ENCODE measurements around the gene ZNF511.

The ZNF511 gene

DNA sequence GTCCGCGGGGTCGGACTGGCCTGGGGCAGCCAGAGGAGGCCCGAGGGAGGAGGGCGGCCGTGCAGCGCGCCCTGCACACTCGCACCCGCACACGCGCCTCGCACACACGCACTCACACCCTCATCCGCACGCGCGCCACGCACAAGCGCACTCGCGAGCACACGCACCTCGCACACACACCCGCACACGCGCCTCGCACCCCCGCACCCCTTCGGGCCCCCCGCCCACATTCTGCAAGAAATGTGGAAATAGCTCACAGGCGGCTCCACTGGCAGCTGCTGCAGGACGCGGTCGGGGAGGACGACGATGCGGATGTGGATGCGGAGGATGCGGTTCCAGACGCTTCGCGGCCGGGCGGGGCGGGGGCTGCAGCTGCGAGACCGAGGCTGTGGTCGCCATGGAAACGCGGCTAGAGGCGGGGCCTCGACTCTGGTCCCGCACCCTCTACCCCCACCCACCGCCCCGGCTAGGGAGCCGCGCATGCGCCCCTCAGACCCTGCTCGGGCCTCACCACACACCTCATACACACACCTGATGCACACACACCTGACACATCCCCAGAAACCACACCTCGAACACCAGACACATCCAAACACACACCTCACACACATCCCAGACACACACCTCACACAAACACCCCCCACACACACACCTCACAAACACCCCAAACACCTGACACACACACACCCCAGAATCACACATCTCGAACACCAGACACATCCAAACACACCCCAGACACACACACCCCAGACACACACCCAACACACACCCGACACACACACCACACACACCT, 28.1 kb downstream of the ZNF511 start, which contains the start of gene CALY:
TSS of gene CALY (minus strand) at position 320 of the 793 bp plus-strand sequence. CDS start 7,907 bp downstream, outside the sequence.
- peak; percentile 40 for DNase-seq

DNA sequence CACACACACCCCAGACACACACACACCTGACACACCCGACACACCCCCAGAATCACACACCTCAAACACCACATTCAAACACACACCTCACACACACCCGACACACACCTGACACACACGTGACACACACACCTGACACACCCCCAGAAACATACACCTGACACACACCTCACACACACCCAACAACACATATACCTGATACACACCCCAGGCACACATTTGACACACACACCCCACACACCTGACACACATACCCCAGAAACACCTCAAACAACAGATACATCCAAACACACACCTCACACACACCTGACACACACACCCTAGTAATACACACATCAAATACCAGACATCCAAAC, 28.6 kb downstream of the ZNF511 start:
- DNase-seq: no peak

DNA sequence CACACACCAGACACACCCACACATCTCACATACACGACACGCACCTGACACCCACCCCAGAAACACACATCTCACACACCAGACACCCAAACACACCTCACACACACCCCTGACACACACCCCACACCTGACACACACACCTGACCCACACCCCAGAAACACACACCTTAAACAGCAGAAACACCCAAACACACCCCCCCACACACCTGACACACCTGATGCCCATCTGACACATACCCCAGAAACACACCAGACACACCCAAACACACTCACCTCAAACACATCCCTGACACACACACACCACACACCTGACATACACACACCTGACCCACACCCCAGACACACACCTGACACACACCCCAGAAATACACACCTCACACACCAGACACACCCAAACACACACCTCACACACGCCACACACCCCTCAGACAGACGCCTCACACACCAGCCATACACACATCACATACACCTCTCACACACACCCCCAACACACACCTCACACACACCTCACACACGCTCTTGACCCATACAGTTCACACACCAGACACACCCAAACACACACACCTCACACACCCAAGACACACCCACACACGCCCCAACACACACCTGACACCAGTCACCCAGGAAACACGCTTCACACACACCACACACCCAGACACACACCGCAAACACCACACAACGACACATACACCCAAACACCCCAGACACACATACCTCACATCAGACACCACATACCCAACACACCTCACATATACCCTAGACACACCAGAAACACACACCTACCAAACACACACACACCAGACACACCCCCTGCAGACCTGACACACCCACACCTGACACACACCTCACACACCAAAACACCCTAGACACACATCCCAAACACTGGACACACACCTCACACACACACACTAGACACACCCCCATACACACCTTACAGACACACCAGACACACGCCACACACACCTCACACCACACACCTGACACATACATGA, 29.7 kb downstream of the ZNF511 start:
- no peak for DNase-seq

DNA sequence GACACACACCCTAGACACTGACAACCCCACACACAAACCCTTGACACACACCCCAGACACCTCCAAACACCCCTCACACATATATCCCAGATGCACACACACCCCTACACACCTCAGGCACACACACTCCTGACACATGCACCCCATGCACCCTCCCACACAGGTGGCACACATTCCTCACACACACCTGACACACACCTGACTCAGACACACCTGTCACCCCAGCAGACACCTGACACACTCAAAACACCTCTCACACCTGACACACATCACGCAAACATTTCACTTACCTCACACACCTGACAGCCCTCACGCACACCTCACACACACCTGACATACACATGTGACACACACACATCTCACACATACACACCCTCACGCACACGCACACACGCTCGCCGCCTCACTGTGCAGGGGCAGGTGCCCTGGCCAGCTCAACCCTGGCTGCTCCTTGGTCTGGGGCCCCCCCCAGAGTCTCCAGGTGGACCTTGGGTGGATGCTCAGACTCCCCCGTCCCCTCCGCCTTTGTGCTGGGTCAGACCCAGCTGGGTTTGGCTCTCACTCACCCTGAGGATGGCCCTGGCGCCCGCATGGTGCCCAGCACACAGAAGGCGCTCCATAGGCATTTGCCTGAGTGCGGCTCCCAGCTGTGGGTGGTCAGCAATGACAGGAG, 31.1 kb downstream of the ZNF511 start:
- no peak for DNase-seq

DNA sequence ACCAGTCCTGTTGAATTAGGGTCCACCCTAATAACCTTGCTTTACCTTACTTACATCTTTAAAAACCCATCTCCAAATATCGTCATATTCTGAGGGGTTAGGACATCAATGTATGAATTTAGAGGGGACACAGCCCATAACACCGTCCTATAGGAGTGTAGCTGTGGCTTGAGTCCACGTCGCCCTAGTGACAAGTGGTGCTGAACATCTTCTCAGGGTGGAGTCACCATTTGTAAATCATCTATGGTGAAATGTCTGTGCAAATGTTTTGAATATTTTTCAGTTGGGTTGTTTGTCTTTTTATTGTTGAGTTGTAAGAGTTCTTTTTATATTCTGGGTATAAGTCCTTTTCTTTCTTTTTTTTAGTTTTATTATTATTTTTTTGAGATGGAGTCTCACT, 33.3 kb downstream of the ZNF511 start:
- DNase-seq: no peak

DNA sequence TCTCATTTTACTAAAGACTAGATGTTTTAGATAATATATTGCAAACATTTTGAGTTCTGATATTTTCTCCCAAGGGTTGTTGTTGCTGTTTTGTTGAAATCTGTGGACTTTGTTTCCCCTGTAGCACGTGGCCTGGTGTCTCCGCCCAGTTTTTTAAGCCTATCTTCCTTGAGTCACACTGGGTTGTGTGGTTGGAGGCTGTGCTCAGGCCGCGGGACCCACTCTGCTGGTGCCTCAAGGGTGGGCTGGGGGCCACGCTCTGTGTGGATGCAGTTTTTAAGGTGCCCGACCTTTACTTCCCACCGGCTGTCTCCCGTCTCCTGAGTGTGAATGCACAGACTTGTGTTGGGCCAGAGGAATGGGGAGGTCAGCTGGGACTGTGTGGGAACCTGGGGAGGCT, 34.2 kb downstream of the ZNF511 start:
- DNase-seq: no peak

DNA sequence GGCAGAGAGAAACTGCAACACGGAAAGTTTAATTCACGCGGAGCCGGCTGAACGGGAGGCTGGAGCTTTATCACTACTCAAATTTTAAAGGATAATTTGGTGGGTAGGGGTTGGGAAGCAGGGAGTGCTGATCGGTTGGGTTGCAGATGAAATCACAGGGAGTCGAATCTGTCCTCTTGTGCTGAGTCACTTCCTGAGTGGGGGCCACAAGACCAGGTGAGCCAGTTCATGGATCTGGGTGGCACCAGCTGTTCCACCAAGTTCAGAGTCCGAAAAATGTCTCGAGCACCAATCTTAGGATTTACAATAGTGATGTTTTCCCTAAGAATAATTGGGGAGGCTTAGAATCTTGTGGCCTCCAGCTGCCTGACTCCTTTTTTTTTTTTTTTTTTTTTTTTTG, 34.8 kb downstream of the ZNF511 start:
- DNase-seq: no peak

DNA sequence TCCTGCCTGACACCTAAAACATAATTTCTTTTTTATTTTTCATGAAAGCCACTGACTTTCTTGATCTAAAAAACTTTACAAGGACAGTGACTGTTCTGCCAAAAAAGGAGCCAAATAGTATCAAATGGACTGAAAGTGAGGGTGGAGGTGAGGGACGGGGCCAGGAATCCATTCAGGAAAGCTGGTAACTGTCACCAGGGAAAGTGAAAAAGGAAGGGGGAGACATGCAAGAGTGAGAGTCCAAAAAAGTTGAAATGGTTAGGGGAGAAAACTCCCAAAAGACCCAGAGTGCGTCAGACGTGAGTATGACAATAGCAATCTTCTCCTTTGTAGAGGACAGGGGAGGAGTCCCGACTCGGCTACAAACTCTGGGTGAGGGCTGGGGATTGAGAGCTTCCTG, 35.5 kb downstream of the ZNF511 start:
- no peak for DNase-seq

DNA sequence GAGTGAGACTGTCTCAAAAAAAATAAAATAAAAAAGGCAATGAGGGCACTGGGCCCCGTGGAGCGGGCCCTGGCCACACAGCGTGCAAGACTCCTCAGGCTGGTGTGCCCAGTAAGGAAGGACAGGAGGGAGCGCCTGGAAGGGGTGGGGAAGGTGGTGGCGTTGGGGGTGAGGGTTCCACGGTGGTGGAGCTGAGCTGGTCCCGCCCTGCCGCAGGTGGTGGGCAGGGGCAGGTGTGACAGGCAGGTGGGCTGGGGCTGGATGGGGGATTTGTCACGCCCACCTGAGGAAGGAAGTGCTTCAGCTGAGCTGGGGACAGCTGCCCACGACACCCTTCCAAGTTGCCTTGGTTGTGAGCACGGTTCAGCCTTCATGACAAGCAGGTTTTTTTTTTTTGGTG, 37.7 kb downstream of the ZNF511 start:
- DNase-seq: no peak

DNA sequence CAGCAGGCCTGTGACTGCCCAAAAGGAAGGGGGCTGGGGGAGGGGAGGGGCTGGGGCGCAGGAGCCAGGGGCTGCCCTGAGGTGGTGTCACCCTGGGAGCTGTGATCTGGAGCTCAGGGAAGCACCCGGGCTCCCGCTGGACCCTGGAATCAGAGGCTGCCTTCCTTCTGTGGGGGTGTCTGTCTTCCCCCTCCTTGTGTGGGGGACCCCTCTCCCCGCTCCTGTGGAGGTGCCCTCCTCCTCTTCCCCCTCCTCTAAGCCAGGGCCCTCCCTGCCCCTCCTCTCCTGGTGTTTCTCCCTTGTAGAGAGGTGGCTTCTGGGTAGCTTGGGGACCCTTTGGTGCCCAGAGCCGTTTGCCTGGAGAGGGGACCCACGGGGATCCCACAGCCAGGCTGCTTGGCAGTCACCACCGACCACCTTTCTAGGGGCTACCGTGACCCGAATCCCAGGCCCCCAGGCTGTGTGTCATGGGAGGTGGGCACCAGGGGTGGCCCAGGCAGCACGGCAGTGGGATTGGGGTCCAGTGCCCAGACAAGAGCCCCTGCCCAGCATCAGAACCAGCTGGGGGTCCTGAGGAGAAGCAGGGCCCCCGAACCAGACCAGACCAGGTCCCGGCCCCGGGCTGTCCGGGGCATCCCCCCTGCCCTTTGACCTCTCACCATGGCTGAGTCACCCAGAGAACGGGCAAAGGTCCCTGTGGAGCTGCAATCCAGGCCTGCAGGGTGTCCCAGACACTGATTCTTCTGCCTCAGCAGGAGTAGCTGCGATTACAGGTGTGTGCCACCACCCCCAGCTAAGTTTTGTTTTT, 39.2 kb downstream of the ZNF511 start:
- no peak for DNase-seq

DNA sequence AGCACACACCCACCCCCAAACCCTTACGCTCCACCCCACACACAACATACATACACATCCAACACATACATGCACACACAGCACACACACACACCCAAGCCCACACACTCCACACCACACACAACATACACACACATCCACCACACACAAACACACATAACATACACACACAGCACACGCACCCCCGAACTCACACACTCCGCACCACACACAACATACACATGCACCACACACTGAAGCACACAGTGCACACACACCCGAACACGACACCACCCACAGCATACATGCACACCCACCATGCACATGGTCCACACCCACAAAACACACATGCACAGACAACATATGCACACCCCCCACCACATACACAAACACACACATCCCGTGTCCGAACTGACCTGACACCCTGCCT, 40.5 kb downstream of the ZNF511 start:
- DNase-seq: no peak

DNA sequence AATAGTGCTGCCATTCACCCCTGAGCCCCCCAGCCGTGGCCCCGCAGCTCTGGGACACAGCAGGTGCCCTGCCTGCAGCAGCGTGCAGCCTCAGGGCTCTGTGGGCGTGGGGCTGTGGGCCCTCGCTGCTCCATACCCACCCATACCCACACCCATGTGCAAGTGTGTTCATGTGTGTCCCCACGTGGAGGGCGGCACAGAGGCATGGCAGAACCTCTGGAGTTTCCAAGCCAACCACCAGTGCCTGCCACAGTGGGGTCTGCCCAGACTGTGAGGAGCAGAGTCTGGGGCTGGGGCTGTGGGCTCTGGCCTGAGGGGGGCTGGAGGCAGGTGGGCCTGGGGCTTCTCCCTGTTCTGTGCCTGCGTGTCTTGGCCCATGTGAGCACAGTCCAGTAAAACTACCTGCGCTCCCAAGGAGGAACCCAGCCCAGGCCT, 40.9 kb downstream of the ZNF511 start:
- no peak for DNase-seq

DNA sequence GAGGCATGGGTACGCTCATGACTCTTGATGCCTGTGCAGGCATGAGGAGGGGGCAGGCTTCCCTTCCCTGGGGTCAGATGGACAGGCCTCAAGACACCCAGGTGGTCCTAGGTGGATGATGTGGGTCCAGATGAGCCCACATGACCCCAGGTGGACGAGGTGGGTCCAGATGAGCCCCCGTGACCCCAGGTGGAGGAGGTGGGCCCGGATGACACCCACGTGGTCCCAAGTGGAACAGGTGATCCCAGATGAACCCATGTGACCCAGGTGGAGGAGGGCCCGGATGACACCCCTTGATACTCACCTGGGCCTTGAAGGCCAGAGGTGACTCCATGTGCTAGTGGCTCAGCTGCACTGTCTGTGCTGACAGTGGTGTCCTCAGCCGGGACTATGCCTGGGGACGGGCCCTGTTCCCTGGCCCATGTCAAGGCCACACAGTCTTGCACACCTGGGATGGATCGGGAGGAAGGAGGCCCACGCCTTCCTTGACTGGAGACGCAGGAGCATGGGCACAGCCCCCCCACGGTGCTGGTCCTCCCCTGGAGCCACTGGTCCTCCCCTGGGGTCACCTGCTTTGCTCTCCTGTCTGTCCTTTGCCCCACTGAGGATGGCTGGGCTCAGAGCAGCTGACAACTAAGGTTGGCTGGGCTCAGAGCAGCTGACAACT, 41.7 kb downstream of the ZNF511 start:
- no peak for DNase-seq

DNA sequence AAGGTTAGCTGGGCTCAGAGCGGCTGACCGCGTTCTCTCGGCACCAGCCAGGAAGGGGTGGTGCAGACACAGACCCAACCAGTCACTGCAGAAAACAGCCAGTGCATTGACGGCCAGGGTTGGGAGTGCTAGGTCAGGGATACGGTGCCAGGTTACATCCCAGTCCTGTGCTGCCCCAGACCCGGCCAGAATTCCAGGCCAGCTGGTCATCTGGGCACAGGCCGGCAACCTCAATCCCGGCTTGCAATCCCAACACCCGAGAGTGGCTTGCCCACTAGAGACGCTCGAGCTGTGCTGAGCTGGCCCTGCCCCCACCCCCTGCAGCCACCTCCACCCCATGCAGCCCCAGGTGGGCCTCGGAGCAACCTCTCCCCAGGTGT, 42.2 kb downstream of the ZNF511 start:
- no peak for DNase-seq

DNA sequence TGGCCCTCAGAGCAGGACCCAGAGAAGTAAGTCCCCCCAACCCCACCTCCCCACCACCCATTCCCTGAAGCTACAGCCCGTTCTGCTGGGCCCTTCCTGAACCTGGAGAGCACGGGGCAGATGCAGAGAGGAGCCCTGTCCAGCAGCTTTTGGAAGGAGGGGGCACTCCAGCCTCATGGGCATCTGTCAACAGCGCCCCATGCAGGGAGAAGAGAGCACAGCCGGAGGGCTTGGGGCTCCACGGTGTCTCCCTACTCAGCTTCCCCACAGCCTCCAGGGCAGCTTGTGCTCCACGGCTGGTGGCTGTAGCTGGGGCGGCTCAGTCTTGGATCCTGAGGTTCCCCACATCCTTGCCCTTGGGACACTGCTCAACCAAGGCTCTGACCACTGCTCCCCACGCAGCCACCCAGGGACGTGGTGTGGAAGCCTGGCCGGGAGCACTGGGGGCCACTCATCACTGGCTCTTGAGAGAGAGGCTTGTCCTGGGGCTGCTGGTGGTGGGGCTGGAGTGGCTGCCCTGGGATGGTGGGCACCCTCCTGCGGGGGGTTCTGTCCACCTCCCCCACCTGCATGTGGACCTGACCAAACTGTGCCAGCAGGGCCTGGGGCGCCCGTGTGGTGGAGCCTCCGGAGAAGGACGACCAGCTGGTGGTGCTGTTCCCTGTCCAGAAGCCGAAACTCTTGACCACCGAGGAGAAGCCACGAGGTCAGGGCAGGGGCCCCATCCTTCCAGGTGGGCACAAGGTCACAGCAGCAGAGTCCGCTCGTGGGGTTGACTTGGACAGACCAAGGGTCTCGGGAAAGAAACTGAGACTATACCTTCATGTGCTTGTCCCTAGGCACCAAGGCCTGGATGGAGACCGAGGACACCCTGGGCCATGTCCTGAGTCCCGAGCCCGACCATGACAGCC, 42.9 kb downstream of the ZNF511 start:
- no peak for DNase-seq

DNA sequence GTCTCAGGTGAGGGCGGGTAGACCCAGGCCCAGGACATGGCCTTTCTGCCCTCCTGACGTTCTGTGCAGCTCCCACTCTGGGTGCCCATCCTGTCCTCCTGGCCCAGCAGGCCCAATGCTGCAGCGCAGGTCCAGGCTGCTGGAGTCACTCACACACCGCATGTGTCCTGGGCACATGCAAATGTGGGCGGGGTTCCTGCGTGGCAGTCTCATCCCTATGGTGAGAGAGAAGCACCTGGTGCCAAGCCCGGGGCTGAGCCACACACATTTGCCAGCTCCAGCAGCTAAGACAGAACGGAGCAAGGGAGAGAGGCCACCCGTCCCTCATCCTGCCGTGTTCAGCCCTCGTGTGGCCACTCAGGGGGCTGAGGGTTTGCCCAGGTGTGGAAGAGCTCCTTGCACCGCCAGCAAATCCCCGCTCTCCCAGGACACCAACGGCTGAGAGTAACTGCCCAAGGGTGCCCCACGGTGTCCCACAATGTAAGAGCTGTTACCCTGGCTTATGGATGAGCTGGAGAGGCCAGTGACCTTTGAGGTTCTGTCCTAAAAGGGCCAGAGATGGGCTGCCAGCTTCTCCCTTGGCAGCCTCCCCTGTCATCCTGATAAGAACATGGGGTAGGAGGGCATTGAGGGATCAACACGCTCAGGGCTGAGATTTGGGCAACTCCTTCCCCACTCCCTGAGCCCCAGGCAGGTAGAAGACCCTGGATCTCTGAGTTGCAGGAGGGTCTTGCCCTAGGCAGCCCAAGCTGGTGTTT, 44.7 kb downstream of the ZNF511 start:
- no peak for DNase-seq

DNA sequence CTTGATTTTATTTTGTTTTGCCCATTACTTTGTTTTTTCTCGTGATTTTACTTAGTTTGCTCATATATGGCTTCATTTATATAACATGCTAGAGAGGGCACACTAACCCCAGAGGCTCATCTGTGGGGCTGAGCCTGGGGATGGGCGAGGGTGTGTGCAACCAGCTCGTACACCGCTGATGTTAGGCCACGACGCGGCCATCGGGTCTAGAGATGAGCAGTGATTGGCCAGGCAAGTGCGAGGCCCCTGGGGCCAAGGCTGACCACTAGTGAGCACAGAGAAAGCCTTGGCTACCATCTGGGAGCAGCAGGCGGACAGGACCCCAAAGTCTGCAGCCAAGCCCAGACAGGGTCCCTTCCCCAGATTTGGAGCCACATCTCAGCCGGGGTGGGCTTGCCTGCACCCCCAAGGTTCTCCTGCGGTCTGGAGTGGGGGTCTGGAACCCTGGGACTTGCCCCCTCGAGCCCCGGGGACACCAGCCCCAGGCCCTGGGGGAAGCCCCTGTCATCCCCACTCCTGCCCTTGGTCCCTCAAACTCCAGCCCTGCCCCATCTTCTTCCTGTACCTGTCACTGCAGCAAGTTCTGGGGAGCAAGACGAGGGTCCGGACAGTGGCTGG, 45.4 kb downstream of the ZNF511 start:
- no peak for DNase-seq

DNA sequence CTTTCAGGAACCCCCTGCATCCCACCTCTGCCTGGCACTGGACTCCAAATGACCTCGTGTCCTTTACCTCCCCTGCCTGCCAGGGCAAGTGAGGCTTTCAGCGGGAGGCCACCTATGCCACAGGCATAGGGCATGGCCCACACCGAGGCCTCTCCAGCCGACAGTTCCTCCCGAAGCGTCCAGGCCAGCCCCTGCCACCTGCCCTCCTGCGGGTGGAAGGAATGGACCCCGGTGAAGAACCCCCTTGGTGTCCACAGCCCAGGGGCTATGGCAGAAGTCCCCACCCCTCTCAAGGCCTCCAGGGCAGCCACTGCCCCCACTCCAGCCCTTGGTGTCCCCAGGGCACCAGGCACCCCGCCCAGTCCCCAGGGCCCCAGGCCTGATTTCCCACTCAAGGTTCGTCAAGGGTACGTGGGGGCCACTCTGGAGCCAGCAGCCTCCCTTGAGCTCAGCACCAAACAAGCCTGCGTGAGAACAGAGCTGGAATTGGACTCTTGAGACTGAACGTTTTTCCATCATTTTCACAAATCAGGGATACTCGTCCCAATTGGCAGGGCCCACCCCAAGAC, 46.0 kb downstream of the ZNF511 start:
- DNase-seq: no peak

DNA sequence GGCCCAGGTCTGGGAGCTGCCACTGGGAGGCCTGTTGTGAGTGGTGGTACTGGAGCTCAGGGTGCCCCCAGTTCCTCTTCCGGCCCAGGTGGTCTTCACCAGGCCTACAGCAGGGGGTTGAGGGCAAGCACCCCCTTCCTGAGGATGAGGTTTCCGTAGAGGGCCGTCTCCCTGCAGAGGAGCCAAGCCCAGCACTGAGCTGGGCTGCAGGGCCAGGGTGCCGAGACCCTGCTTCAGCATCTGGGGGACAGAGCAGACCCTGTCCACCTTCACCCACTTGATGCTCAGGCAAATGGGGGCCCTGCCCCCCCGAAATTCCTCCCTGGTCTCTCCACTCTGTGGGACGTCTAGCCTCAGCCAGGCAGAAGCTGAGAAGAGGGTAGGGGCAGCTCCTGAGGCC, 46.6 kb downstream of the ZNF511 start:
- DNase-seq: no peak
